ENCODE data around the gene ITLN1. TPM values are rescaled to one million over a fixed set of nuclear protein-coding genes. Genes with fewer than 3 reads are reported as not detected.

The ITLN1 gene
- total and polyA plus RNA-seq, 9 donors = 0.48 to 1,183 (median 4.5) TPM

DNA sequence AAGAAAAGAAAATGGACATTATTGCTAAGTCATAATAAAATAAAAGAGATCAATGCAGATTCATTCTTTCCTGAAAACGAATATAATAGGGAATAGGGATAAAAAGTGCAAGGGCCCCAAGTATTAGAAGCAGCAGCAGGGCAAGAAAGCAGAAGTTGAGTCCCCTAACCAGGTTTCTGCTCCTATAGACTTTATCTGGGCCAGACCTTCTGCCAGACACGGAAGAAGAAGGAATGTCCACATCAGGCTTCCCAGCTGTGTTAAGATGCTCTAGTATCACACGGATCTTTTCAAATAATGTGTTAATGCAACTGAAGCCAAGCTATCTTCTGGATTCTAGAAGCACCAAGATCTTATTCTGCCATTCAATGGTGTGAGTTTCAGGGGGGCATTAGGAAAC, 49.2 kb downstream of the ITLN1 start:
- peaks cover 4% of the 10 kb centered on the region for H3K4me1 ChIP-seq (ENCODE audit: insufficient read depth)
- H3K36me3 ChIP-seq = no peaks in the 10 kb centered on the region
- no peak for TF ChIP-seq POLR2A (IDR thresholded peaks at IDR 0.05)
- TF ChIP-seq, protein P1, sequence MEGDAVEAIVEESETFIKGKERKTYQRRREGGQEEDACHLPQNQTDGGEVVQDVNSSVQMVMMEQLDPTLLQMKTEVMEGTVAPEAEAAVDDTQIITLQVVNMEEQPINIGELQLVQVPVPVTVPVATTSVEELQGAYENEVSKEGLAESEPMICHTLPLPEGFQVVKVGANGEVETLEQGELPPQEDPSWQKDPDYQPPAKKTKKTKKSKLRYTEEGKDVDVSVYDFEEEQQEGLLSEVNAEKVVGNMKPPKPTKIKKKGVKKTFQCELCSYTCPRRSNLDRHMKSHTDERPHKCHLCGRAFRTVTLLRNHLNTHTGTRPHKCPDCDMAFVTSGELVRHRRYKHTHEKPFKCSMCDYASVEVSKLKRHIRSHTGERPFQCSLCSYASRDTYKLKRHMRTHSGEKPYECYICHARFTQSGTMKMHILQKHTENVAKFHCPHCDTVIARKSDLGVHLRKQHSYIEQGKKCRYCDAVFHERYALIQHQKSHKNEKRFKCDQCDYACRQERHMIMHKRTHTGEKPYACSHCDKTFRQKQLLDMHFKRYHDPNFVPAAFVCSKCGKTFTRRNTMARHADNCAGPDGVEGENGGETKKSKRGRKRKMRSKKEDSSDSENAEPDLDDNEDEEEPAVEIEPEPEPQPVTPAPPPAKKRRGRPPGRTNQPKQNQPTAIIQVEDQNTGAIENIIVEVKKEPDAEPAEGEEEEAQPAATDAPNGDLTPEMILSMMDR (IDR thresholded peaks at IDR 0.05) = no peak
- no peak overlapping the region for H3K4me3 ChIP-seq
- DNase-seq = no peak
- H3K27me3 ChIP-seq = no peaks in the 10 kb centered on the region
- H3K9me3 ChIP-seq = no peaks in the 10 kb centered on the region
- WGBS, 3 donors = 82 to 84% (median 84%) methylated on average over 3 of the region's 3 CpGs
- intact Hi-C loops (cut with DNase I) = loop anchor here in 2 of 4 donors (5.0 to 10.0 kb wide), 2 partner anchors 117 to 259 kb away; partner anchors contain the start of genes ITLN2 (in 1 of the 2) and KLHDC9 (in 1 of the 2)
- no peak overlapping the region for H3K27ac ChIP-seq

DNA sequence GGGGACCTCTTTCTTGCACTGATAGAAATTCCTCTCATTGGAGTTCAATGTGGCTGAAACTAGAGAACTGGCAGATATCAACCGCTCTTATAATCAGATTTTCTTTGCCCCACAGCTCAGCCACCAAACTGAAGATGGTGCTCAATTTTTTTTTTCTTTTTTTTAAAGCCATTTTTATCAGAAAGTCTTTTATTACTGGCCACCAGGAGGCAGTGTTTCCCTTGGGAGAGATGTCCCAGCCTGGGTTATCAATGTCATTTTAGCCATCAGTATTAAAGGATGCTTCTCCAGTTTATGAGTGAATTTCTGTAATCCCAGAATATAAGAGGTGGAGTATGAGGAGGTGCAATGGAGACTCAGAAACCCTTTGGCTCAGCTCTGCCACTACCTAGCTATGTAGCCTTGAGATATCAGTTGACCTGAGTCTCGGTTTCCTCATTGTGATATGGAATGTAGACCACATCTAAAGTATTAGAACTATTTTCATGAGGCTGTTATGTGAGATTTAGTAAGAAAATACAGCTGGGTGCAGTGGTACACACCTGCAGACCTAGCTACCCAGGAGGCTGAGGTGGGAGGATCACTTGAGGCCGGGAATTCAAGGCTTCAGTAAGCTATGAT, 49.9 kb downstream of the ITLN1 start:
- peaks cover 4% of the 10 kb centered on the region for H3K4me1 ChIP-seq (ENCODE audit: insufficient read depth)
- TF ChIP-seq, protein P1 (IDR thresholded peaks at IDR 0.05) = peak in 2 of 3 donors; percentile 49 to 61
- TF ChIP-seq EP300 (IDR thresholded peaks at IDR 0.05) = no peak
- peak in 1 of 5 donors; percentile 42 for DNase-seq
- H3K27me3 ChIP-seq = no peaks in the 10 kb centered on the region
- no peaks in the 10 kb centered on the region for H3K9me3 ChIP-seq
- no peak overlapping the region for H3K4me3 ChIP-seq
- intact Hi-C loops (cut with DNase I) = loop anchor here in 2 of 4 donors (5.0 to 10.0 kb wide), 3 partner anchors 108 to 260 kb away; partner anchors contain the start of genes ITLN2 (in 1 of the 2) and KLHDC9 (in 1 of the 2)
- H3K27ac ChIP-seq = no peak overlapping the region
- 82 to 92% (median 84%) methylated on average over 3 of the region's 3 CpGs for WGBS, 3 donors
- no peaks in the 10 kb centered on the region for H3K36me3 ChIP-seq

DNA sequence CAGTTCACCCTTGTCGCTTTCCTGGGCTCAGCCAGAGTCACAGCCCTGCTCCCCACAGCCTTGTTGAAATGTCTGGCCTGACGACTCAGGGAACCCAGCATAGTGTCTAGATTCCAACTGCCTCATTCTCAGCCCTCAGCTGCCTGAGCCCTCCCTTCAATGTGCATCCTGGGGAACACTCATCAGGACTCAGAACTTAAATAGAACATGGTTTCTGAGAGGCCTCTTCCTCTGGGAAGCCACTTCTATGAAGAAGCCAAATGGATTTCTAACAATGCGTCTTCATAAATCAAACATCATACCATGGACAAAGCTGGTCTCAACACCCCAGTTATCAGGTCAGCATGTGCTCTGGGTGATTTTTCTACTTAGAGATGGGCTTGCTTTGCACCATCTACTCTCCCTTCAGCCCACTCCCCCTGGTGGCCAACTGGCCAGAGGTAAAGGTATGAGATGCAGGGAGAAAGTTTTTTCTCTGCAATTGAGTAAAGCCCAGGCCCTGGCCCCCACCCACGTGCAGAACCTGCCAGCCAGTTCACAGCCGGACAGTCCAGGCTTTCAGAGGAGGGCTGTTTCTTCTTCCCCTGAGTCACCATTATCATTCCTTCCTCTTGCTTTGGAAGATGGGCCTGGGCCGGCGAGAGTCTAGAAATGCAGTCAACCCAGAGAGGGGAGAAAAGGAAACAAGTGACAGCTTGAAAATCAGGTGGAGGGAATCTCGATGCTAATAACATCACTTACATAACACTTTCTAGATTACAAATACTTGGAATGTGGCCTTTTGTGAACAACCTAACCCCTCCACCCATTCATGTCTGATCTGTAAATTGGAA, 54.4 kb downstream of the ITLN1 start:
- Histone ChIP-seq H3K4me1 (ENCODE audit: insufficient read depth) (no peaks in the 10 kb centered on the region), H3K36me3 (no peaks in the 10 kb centered on the region), H3K4me3 (no peak overlapping the region), H3K27me3 (no peaks in the 10 kb centered on the region), H3K27ac (no peak overlapping the region), H3K9me3 (no peaks in the 10 kb centered on the region)
- WGBS, 3 donors = 54 to 63% (median 55%) methylated on average over 8 of the region's 8 CpGs
- peak; percentile 36 to 73 (median 45) for DNase-seq
- TF ChIP-seq EP300 (IDR thresholded peaks at IDR 0.05) (no peak), POLR2A (IDR thresholded peaks at IDR 0.05) (no peak)
- TF ChIP-seq, protein P1 (IDR thresholded peaks at IDR 0.05) = no peak
- intact Hi-C loops (cut with DNase I) = loop anchor here in 1 of 4 donors (5.0 to 10.0 kb wide), 2 partner anchors 103 to 264 kb away; partner anchors contain the start of gene KLHDC9

DNA sequence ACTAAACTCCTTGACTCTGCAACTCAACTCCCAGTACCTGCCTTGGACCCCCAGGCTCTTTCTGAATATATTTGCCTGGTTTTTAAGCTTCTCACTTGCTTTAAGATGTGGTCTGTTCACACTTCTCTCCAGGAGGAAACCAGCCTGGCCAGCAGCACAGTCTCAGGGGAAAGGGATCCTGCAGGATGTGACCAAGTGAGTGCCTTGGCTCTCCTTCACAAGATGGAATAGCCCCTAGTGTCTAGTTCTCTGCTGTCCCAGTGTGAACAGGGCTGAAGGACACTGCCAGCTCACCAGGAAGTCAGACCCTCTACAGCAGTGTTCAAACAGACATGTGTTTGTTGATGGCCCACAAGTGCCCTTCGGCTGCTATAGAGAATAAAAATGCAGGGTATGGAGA, 55.2 kb downstream of the ITLN1 start:
- WGBS, 3 donors = 77 to 95% (median 92%) methylated on average over 1 of the region's 1 CpG
- DNase-seq = no peak
- Histone ChIP-seq H3K27ac (no peak overlapping the region), H3K36me3 (no peaks in the 10 kb centered on the region), H3K4me3 (no peak overlapping the region), H3K4me1 (ENCODE audit: insufficient read depth) (no peaks in the 10 kb centered on the region), H3K9me3 (no peaks in the 10 kb centered on the region), H3K27me3 (no peaks in the 10 kb centered on the region)
- TF ChIP-seq POLR2A (IDR thresholded peaks at IDR 0.05) = no peak
- TF ChIP-seq, protein P1 (IDR thresholded peaks at IDR 0.05) = no peak
- TF ChIP-seq EP300 (IDR thresholded peaks at IDR 0.05) = no peak
- intact Hi-C loops (cut with DNase I) = loop anchor here in 1 of 4 donors (5.0 to 10.0 kb wide), 2 partner anchors 102 to 265 kb away; partner anchors contain the start of gene KLHDC9

All from ovary (tissue), 9 donors.